Dermis lymphatic vessel endothelial cell (primary cell): ENCODE data around the gene PDE4C. TPM values are rescaled to one million over a fixed set of nuclear protein-coding genes. Genes with fewer than 3 reads are reported as not detected.

Source experiments
- total RNA-seq: library from RNA; depleted of rRNA; stranded (reverse); fragments of >200 nt; gene quantifications from 2 replicates; pipeline ENCODE4 v1.2.1, GENCODE V29; 2014

Gene PDE4C
- 0.09 TPM in 1 of 2 replicates, not detected in the other for total RNA-seq

GRCh38 chr19:18225702-18226468, at the start of gene PDE4C:
Gene PDE4C (minus strand): TSS chr19:18226438. CDS start chr19:18226415, 23 bp downstream.

DNA sequence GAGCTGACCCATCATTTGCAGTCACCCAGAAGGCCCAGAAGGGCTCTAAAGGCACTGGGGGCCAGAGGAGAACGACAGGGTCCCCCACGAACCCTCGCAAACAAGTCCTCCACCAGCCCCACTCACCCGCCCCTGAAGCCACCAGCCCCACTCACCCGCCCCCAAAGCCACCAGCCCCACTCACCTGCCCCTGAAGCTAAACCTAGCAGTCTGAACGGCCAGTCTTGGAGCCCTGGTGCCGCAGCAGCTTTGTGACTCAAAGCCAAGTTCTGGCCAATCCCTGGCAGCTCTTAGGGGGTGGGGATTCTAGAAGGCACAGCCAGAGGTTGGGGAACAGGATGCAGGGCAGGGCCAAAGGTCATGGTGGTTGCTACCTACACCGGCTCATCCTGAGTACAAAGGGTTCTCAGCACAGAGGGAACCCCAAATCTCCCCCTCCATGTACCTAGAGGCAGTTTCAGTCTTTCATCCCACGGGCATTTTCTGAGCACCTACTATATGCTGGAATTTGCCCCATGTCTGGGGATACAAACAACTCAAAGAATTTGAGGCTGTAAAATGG, 48.1 kb upstream of the PDE4C start, which contains the start of gene IQCN:
TSS of gene IQCN (minus strand) at position 234 of the 562 bp plus-strand sequence. CDS start 4,974 bp downstream, outside the sequence.

GRCh38 chr19:18203863-18204393, 22.3 kb downstream of the PDE4C start, which contains the start of gene RAB3A:
Gene RAB3A (minus strand): TSS chr19:18204042. CDS start chr19:18202740, 1,302 bp downstream.

DNA sequence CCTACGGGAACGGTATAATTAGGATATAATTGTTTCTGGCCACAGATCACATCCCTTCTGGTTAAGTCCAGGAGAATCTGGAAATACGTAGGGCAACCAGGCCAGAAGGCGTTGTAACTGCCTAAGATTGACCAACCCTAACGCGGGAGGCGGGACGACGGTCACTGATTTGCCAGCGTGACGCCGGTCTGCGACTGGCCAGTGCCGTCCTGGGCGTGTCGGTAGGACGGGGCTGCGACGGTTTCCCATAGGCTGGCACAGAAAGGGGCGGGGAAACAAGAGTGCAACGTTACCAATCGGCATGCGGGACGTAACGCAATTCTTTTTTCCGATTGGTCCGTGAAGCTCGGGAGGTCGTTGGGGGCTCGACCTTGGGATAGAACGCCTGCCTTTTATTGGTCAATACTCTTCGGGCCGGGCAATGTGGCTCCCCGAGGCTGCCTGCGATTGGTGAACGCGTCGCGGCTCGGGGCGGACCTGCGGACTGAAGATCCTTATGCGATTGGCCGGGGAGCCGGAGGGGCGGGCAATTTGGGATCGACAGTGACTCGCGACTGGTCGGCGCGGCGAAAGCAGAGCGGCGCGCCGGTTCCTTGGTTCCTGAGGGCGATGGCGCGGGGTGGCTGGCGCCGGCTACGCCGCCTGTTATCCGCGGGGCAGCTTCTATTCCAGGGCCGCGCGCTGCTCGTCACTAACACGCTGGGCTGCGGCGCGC, 33.4 kb downstream of the PDE4C start, which contains the start of gene MPV17L2:
TSS of gene MPV17L2 (plus strand) at position 546 of the 715 bp plus-strand sequence. CDS start at position 610, 64 bp downstream.

Other genes starting within 250 kb of the PDE4C start
- gene ARRDC2, start 218.3 kb downstream of the PDE4C start, total RNA-seq: 98.5 and 111 TPM in 2 replicates
- 0.26 and 0.33 TPM in 2 replicates for gene IL12RB1, start 139.5 kb downstream of the PDE4C start, total RNA-seq
- gene MAST3, start 128.7 kb downstream of the PDE4C start, total RNA-seq: 0.98 and 1.9 TPM in 2 replicates
- 2.1 and 2.5 TPM in 2 replicates for gene PIK3R2, start 73.3 kb downstream of the PDE4C start, total RNA-seq
- 4.5 and 9.5 TPM in 2 replicates for gene IFI30, start 52.6 kb downstream of the PDE4C start, total RNA-seq
- 4.7 and 6.3 TPM in 2 replicates for gene MPV17L2, start 33.2 kb downstream of the PDE4C start, total RNA-seq
- 0.34 and 0.76 TPM in 2 replicates for gene RAB3A, start 22.4 kb downstream of the PDE4C start, total RNA-seq
- 0.09 and 0.22 TPM in 2 replicates for gene IQCN, start 48.0 kb upstream of the PDE4C start, total RNA-seq
- gene JUND, start 55.2 kb upstream of the PDE4C start, total RNA-seq: 58.0 and 102 TPM in 2 replicates
- gene LSM4, start 96.6 kb upstream of the PDE4C start, total RNA-seq: 88.9 and 94.1 TPM in 2 replicates
- 19.6 and 21.7 TPM in 2 replicates for gene PGPEP1, start 114.2 kb upstream of the PDE4C start, total RNA-seq
- 50.7 and 51.2 TPM in 2 replicates for gene GDF15, start 159.7 kb upstream of the PDE4C start, total RNA-seq
- gene LRRC25, start 171.2 kb upstream of the PDE4C start, total RNA-seq: not detected in 2 replicates
- 32.9 and 36.8 TPM in 2 replicates for gene SSBP4, start 193.0 kb upstream of the PDE4C start, total RNA-seq
- gene ISYNA1, start 211.7 kb upstream of the PDE4C start, total RNA-seq: 45.5 and 46.1 TPM in 2 replicates